BE2C (cell line): Measurements from ENCODE around the gene BTNL8.

ENCODE experiments used
- DNase-seq: peaks from one replicate; pipeline ENCODE4 v3.0.0-alpha.2; 2020
- H3K27me3 ChIP-seq: fragments of 250-450 bp; sonication (Bioruptor Pico); 2 replicates; pipeline ENCODE4 v1.5.1; 2020; ENCODE audit warnings: mild to moderate bottlenecking
- H3K36me3 ChIP-seq: fragments of 250-450 bp; sonication (Bioruptor Pico); 2 replicates; pipeline ENCODE4 v1.5.1; 2020; ENCODE audit warnings: mild to moderate bottlenecking
- H3K4me1 ChIP-seq: fragments of 250-450 bp; sonication (Bioruptor Pico); 2 replicates; pipeline ENCODE4 v1.5.1; 2020
- H3K4me3 ChIP-seq: 2 replicates; pipeline ENCODE4 v1.5.1; 2011; ENCODE audit warnings: low read depth, low read length
- H3K9me3 ChIP-seq: fragments of 250-450 bp; sonication (Bioruptor Pico); 2 replicates; pipeline ENCODE4 v1.5.1; 2020
- CTCF ChIP-seq: IDR thresholded peaks from 2 replicates; pipeline ENCODE4 v1.5.1; 2012; ENCODE audit warnings: mild to moderate bottlenecking, low read depth, low read length

Gene BTNL8

DNA sequence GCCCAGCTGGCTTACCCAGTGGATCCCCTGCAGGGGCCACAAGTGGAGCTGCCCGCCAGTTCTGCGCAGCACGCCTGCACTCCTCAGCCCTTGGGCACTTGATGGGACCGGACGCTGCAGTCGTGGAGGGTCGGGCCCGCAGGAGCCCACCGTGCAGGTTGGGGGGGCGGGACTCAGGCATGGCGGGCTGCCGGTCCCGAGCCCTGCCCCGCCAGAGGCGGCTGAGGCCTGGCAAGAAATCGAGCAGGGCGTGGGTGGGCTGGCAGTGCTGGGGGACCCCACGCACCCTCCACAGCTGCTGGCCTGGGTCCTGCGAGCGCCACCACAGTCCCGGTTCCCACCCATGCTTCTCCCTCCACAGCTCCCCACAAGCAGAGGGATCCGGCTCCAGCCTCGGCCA lies 70.4 kb downstream of the BTNL8 start:
- Histone ChIP-seq H3K27me3 (no peaks in the 10 kb centered on the region; the same call in 1 of the 2 replicates), H3K4me1 (no peaks in the 10 kb centered on the region), H3K36me3 (no peaks in the 10 kb centered on the region), H3K4me3 (no peak overlapping the region), H3K9me3 (no peaks in the 10 kb centered on the region)
- no peak for DNase-seq
- no peak for TF ChIP-seq CTCF

DNA sequence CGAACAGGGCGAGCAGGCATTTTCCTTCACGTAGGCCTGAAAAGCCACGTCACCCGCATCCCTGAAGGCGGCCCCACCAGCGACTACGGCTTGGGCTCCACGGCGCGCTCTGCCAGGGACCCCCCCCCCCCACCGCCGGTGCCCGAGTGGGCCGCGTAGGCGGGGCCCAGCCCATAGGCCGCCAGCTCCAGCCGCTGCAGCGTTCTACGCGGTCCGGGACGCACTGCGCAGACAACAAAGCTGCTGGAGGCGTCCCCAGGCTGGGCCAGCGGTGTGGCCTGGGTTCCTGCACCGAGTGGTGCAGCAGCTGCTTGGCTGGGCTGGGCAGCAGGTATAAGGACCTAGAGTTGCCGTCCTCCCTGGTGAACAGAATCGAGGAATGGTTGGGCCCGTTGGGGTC lies 71.4 kb downstream of the BTNL8 start:
- Histone ChIP-seq H3K4me3 (no peak overlapping the region), H3K9me3 (no peaks in the 10 kb centered on the region), H3K36me3 (no peaks in the 10 kb centered on the region), H3K4me1 (no peaks in the 10 kb centered on the region), H3K27me3 (no peaks in the 10 kb centered on the region; the same call in 1 of the 2 replicates)
- TF ChIP-seq CTCF: no peak
- no peak for DNase-seq

GRCh38 chr5:180970875-180971274 lies 71.9 kb downstream of the BTNL8 start:
- Histone ChIP-seq H3K4me3 (no peak overlapping the region), H3K4me1 (no peaks in the 10 kb centered on the region), H3K9me3 (no peaks in the 10 kb centered on the region), H3K27me3 (no peaks in the 10 kb centered on the region; the same call in 1 of the 2 replicates), H3K36me3 (no peaks in the 10 kb centered on the region)
- no peak for TF ChIP-seq CTCF
- no peak for DNase-seq

DNA sequence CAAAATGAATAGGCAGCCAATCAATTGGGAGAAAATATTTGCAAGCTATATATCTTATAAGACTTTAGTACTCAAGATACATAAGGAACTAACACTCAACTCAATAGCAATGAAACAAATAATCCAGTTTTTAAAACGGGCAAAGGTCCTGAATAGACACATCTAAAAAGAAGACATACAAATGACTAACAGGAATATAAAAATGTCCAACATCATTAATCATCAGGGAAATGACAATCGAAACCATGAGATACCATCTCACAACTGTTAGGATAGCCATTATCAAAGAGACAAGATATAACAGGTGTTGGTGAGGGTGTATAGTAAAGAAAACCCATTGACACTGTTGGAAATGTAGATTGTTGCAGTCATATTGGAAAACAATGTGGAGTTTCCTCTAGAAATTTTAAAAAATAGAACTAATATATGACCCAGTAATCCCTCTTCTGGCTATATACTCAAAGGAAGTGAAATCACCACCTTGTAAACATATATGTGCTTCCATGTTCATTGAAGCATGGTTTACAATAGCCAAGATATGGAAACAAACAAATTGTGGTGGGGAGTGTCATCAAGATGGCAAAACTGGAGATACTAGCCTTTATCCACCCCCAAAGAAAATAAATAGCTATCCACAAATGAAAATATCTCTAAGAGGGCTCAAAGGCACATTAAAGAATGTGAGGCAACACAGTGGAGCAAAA lies 75.8 kb downstream of the BTNL8 start:
- peaks cover 10% of the 10 kb centered on the region for H3K27me3 ChIP-seq
- no peak overlapping the region for H3K4me3 ChIP-seq
- H3K36me3 ChIP-seq: no peaks in the 10 kb centered on the region
- H3K9me3 ChIP-seq: no peaks in the 10 kb centered on the region
- no peak for TF ChIP-seq CTCF
- H3K4me1 ChIP-seq: no peaks in the 10 kb centered on the region
- DNase-seq: no peak

- H3K4me1 ChIP-seq: no peaks in the 10 kb centered on the region
- no peaks in the 10 kb centered on the region for H3K9me3 ChIP-seq
- H3K36me3 ChIP-seq: no peaks in the 10 kb centered on the region
- H3K27me3 ChIP-seq: peaks cover 10% of the 10 kb centered on the region
- no peak for TF ChIP-seq CTCF
- no peak for DNase-seq
- no peak overlapping the region for H3K4me3 ChIP-seq
Observed at GRCh38 chr5:180975338-180975737, 76.4 kb downstream of the BTNL8 start.

DNA sequence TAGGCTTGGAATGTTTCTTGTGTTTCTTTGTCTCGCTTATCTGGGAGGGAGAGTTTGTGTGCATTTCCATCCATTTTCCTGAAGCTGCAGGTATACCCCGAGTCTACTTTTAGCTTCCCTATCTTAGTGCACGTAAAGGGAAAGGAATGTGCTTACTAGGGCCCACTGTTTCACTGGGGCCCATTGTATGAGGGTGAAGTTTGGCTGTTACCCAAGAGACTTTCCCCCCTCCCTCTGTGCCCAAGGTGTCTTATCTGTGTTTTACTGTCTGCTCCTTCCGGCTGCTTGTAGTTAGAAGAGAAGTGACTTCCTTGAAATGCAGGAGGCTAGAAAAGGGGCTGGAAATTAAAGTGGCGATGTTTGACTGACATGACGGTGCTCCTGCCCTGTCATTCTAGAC lies 77.6 kb downstream of the BTNL8 start:
- peaks cover 21% of the 10 kb centered on the region for H3K27me3 ChIP-seq
- H3K4me1 ChIP-seq: no peaks in the 10 kb centered on the region
- no peak overlapping the region for H3K4me3 ChIP-seq
- H3K36me3 ChIP-seq: no peaks in the 10 kb centered on the region
- no peak for DNase-seq
- no peak for TF ChIP-seq CTCF
- H3K9me3 ChIP-seq: no peaks in the 10 kb centered on the region
